ENCODE data around the gene SPG11. TPM values are rescaled to one million over a fixed set of nuclear protein-coding genes. Genes with fewer than 3 reads are reported as not detected.
A peak's percentile ranks its signal among the peaks of the same experiment; 100 is the strongest.
"Not testable (repeated sequence)": the region's sequence is repeated elsewhere in the genome, so short reads cannot be mapped to it uniquely, and the experiment has no call there.

SPG11 gene
- total and polyA plus RNA-seq, 4 donors = 39.2 to 119 (median 64.3) TPM

- 35 to 38% methylated on average over 3 of the region's 3 CpGs for WGBS, 2 donors
- no peak overlapping the region for H3K4me3 ChIP-seq
- H3K4me1 ChIP-seq (ENCODE audit: control insufficient read depth in 5 of 5, insufficient read depth in 5 of 5, low read length in 5 of 5) = peaks cover 0 to 11% (median 0%) of the 10 kb centered on the region in 5 donors
- H3K27me3 ChIP-seq (ENCODE audit: control insufficient read depth in 3 of 3, insufficient read depth in 3 of 3, low read length in 2 of 3) = no peaks in the 10 kb centered on the region
- no peak overlapping the region for H3K9ac ChIP-seq (ENCODE audit: insufficient read depth in 1 of 2, low read length in 2 of 2)
- DNase-seq (no peak), ATAC-seq (ENCODE audit: insufficient read depth, low FRiP score) (no peak)
- H3K9me3 ChIP-seq (ENCODE audit: control insufficient read depth in 4 of 4, insufficient read depth in 3 of 4, low read length in 3 of 4) = no peaks in the 10 kb centered on the region
- no peak overlapping the region for H3K27ac ChIP-seq (ENCODE audit: low read depth in 1 of 2, low read length in 1 of 2)
- no peak for TF ChIP-seq CTCF (IDR thresholded peaks at IDR 0.05; ENCODE audit: control extremely low read depth, extremely low read depth)
- peaks cover 13 to 17% (median 16%) of the 10 kb centered on the region in 4 donors for H3K36me3 ChIP-seq (ENCODE audit: control insufficient read depth in 4 of 4, insufficient read depth in 4 of 4, low read length in 4 of 4)
Measured at GRCh38 chr15:44550256-44550655, 113.2 kb downstream of the SPG11 start.

GRCh38 chr15:44549152-44549551, 114.3 kb downstream of the SPG11 start:
- not testable (repeated sequence) for H3K27me3 ChIP-seq (ENCODE audit: control insufficient read depth in 3 of 3, insufficient read depth in 3 of 3, low read length in 2 of 3); DNase-seq; H3K27ac ChIP-seq (ENCODE audit: low read depth in 1 of 2, low read length in 1 of 2); H3K4me3 ChIP-seq; H3K9ac ChIP-seq (ENCODE audit: insufficient read depth in 1 of 2, low read length in 2 of 2); H3K9me3 ChIP-seq (ENCODE audit: control insufficient read depth in 4 of 4, insufficient read depth in 3 of 4, low read length in 3 of 4); ATAC-seq (ENCODE audit: insufficient read depth, low FRiP score)
- H3K36me3 ChIP-seq (ENCODE audit: control insufficient read depth in 4 of 4, insufficient read depth in 4 of 4, low read length in 4 of 4) = peaks cover 7 to 14% (median 12%) of the 10 kb centered on the region in 4 donors
- 99% methylated on average over 9 of the region's 9 CpGs for WGBS, 2 donors
- H3K4me1 ChIP-seq (ENCODE audit: control insufficient read depth in 5 of 5, insufficient read depth in 5 of 5, low read length in 5 of 5) = peaks cover 0 to 14% (median 0%) of the 10 kb centered on the region in 5 donors

- WGBS, 2 donors = 46 to 51% methylated on average over 5 of the region's 5 CpGs
- ATAC-seq (ENCODE audit: insufficient read depth, low FRiP score) (peak; percentile 34), DNase-seq (no peak)
- Histone ChIP-seq H3K9me3 (ENCODE audit: control insufficient read depth in 4 of 4, insufficient read depth in 3 of 4, low read length in 3 of 4) (no peaks in the 10 kb centered on the region), H3K4me1 (ENCODE audit: control insufficient read depth in 5 of 5, insufficient read depth in 5 of 5, low read length in 5 of 5) (peaks cover 0 to 23% (median 2%) of the 10 kb centered on the region in 5 donors), H3K4me3 (no peak overlapping the region), H3K36me3 (ENCODE audit: control insufficient read depth in 4 of 4, insufficient read depth in 4 of 4, low read length in 4 of 4) (peaks cover 0 to 6% (median 4%) of the 10 kb centered on the region in 4 donors), H3K27me3 (ENCODE audit: control insufficient read depth in 3 of 3, insufficient read depth in 3 of 3, low read length in 2 of 3) (no peaks in the 10 kb centered on the region), H3K27ac (ENCODE audit: low read depth in 1 of 2, low read length in 1 of 2) (peak overlapping the region in 1 of 2 donors; percentile 66), H3K9ac (ENCODE audit: insufficient read depth in 1 of 2, low read length in 2 of 2) (no peak overlapping the region)
- TF ChIP-seq CTCF (IDR thresholded peaks at IDR 0.05; ENCODE audit: control extremely low read depth, extremely low read depth) = no peak
Measured at GRCh38 chr15:44545913-44546802, 117.3 kb downstream of the SPG11 start.

- H3K9me3 ChIP-seq (ENCODE audit: control insufficient read depth in 4 of 4, insufficient read depth in 3 of 4, low read length in 3 of 4); ATAC-seq (ENCODE audit: insufficient read depth, low FRiP score); DNase-seq; H3K27ac ChIP-seq (ENCODE audit: low read depth in 1 of 2, low read length in 1 of 2); H3K36me3 ChIP-seq (ENCODE audit: control insufficient read depth in 4 of 4, insufficient read depth in 4 of 4, low read length in 4 of 4); H3K27me3 ChIP-seq (ENCODE audit: control insufficient read depth in 3 of 3, insufficient read depth in 3 of 3, low read length in 2 of 3); H3K4me3 ChIP-seq; H3K9ac ChIP-seq (ENCODE audit: insufficient read depth in 1 of 2, low read length in 2 of 2): not testable (repeated sequence)
- H3K4me1 ChIP-seq (ENCODE audit: control insufficient read depth in 5 of 5, insufficient read depth in 5 of 5, low read length in 5 of 5) = peaks cover 0 to 26% (median 2%) of the 10 kb centered on the region in 5 donors
- WGBS, 2 donors = 76 to 81% methylated on average over 5 of the region's 5 CpGs
Measured at GRCh38 chr15:44544745-44545144, 118.7 kb downstream of the SPG11 start.

Measured in lung (tissue), 12 donors.